Fibroblast of lung (primary cell): ENCODE measurements around the gene RNF215. TPM values are rescaled to one million over a fixed set of nuclear protein-coding genes. Genes with fewer than 3 reads are reported as not detected.

Experiments
- DNase-seq, 2 donors: peaks; one replicate each; pipeline versions ENCODE4 v3.0.0 to v3.0.0-alpha.2; 2010; ENCODE audit warnings: low read depth in 2 of 2
- H2AFZ ChIP-seq: 2 replicates; pipeline ENCODE4 v1.5.1; 2012; ENCODE audit warnings: low read length, control low read depth, inconsistent platforms
- H3K27ac ChIP-seq: 2 replicates; pipeline ENCODE4 v1.5.1; 2011; ENCODE audit warnings: low read length, control low read depth; ENCODE audit not compliant: insufficient read depth
- H3K27me3 ChIP-seq: 2 replicates; pipeline ENCODE4 v1.5.1; 2011; ENCODE audit warnings: mild to moderate bottlenecking, low read length; ENCODE audit not compliant: control insufficient read depth, insufficient read depth
- H3K36me3 ChIP-seq: 2 replicates; pipeline ENCODE4 v1.5.1; 2011; ENCODE audit warnings: low read length; ENCODE audit not compliant: control insufficient read depth, insufficient read depth
- H3K4me1 ChIP-seq: 2 replicates; pipeline ENCODE4 v1.5.1; 2011; ENCODE audit warnings: low read length; ENCODE audit not compliant: control insufficient read depth, insufficient read depth; ENCODE audit errors: extremely low read depth
- H3K4me2 ChIP-seq: 2 replicates; pipeline ENCODE4 v1.5.1; 2011; ENCODE audit warnings: low read length, control low read depth; ENCODE audit not compliant: insufficient read depth; ENCODE audit errors: extremely low read depth
- H3K4me3 ChIP-seq, 4 experiments: fragments of 200-600 bp in 1 of 4; sonication (generic) in 1 of 4; replicated peaks in 1 of 4; 2 replicates each; pipeline ENCODE4 v1.5.1; 2011 to 2016; ENCODE audit warnings: low read length in 4 of 4, low read depth in 3 of 4, mild to moderate bottlenecking in 3 of 4, control low read depth in 2 of 4, inconsistent platforms in 1 of 4, mixed read lengths in 1 of 4; ENCODE audit not compliant: insufficient read depth in 1 of 4; ENCODE audit errors: control extremely low read depth in 1 of 4
- H3K79me2 ChIP-seq: 2 replicates; pipeline ENCODE4 v1.5.1; 2012; ENCODE audit warnings: mild to moderate bottlenecking, low read length, inconsistent platforms; ENCODE audit not compliant: control insufficient read depth, insufficient read depth
- H3K9ac ChIP-seq: 2 replicates; pipeline ENCODE4 v1.5.1; 2011; ENCODE audit warnings: mild to moderate bottlenecking, low read length, control low read depth; ENCODE audit not compliant: insufficient read depth
- H3K9me3 ChIP-seq: 2 replicates; pipeline ENCODE4 v1.5.1; 2012; ENCODE audit warnings: low read depth, low read length; ENCODE audit not compliant: control insufficient read depth, insufficient read depth
- H4K20me1 ChIP-seq: 2 replicates; pipeline ENCODE4 v1.5.1; 2011; ENCODE audit warnings: low read length; ENCODE audit not compliant: control insufficient read depth, insufficient read depth; ENCODE audit errors: extremely low read depth
- CTCF ChIP-seq, 2 donors: IDR thresholded peaks in 1 of 2; conservative IDR thresholded peaks in 1 of 2; 1 replicate in 1 of 2; 2 replicates in 1 of 2; pipeline ENCODE4 v1.5.1; 2011 to 2012; ENCODE audit warnings: low read length in 2 of 2, control low read depth in 1 of 2, inconsistent platforms in 1 of 2, low read depth in 1 of 2, mild to moderate bottlenecking in 1 of 2
- EZH2 ChIP-seq: IDR thresholded peaks from 2 replicates; pipeline ENCODE4 v1.5.1; 2012; ENCODE audit warnings: low read length, control low read depth, mild to moderate bottlenecking; ENCODE audit errors: missing control alignments
- polyA plus RNA-seq, 2 donors: library from polyadenylated mRNA; depleted of rRNA in 1 of 2; stranded (reverse) in 1 of 2; unstranded in 1 of 2; fragments of >200 nt; gene quantifications; 2 replicates each; pipeline ENCODE4 v1.2.1, GENCODE V29; 2011 to 2012; ENCODE audit warnings: missing spikeins in 1 of 2
- total RNA-seq: library from RNA; depleted of rRNA; stranded (reverse); fragments of >200 nt; gene quantifications from 2 replicates; pipeline ENCODE4 v1.2.1, GENCODE V29; 2014

RNF215 gene
- total and polyA plus RNA-seq, 2 donors (not counting 1 experiment from before 2014, with no cell fraction given): 5.3 to 30.2 TPM

GRCh38 chr22:30372915-30373314 is 14.3 kb downstream of the RNF215 start:
- Histone ChIP-seq H3K36me3 (peaks cover 4% of the 10 kb centered on the region), H3K27ac (no peak overlapping the region), H3K27me3 (no peaks in the 10 kb centered on the region), H2AFZ (no peak overlapping the region), H3K79me2 (no peaks in the 10 kb centered on the region), H3K4me1 (no peaks in the 10 kb centered on the region), H3K9me3 (no peaks in the 10 kb centered on the region), H3K4me2 (no peak overlapping the region), H3K9ac (no peak overlapping the region), H4K20me1 (no peaks in the 10 kb centered on the region), H3K4me3 (no peak overlapping the region)
- no peak for TF ChIP-seq CTCF (conservative IDR thresholded peaks at IDR 0.05 in 1 of 2, IDR thresholded peaks at IDR 0.05 in 1 of 2; ENCODE audit: low read depth in 1 of 2, low read length in 2 of 2)
- TF ChIP-seq EZH2: no peak
- DNase-seq: no peak

- Histone ChIP-seq H3K4me2 (no peak overlapping the region), H4K20me1 (no peaks in the 10 kb centered on the region), H2AFZ (no peak overlapping the region), H3K9me3 (no peaks in the 10 kb centered on the region), H3K36me3 (peaks cover under 1% of the 10 kb centered on the region), H3K9ac (no peak overlapping the region), H3K4me1 (no peaks in the 10 kb centered on the region), H3K27me3 (no peaks in the 10 kb centered on the region), H3K4me3 (no peak overlapping the region), H3K27ac (no peak overlapping the region), H3K79me2 (no peaks in the 10 kb centered on the region)
- TF ChIP-seq CTCF (conservative IDR thresholded peaks at IDR 0.05 in 1 of 2, IDR thresholded peaks at IDR 0.05 in 1 of 2; ENCODE audit: low read depth in 1 of 2, low read length in 2 of 2): no peak
- no peak for TF ChIP-seq EZH2
- DNase-seq: no peak
These were observed 15.2 kb downstream of the RNF215 start for GRCh38 chr22:30371981-30372380.

- Histone ChIP-seq H3K27ac (no peak overlapping the region), H3K4me2 (no peak overlapping the region), H3K4me1 (no peaks in the 10 kb centered on the region), H3K9me3 (no peaks in the 10 kb centered on the region), H3K4me3 (no peak overlapping the region), H2AFZ (no peak overlapping the region), H3K36me3 (no peaks in the 10 kb centered on the region), H3K79me2 (no peaks in the 10 kb centered on the region), H3K27me3 (no peaks in the 10 kb centered on the region), H4K20me1 (no peaks in the 10 kb centered on the region), H3K9ac (no peak overlapping the region)
- TF ChIP-seq EZH2 (no peak), CTCF (conservative IDR thresholded peaks at IDR 0.05 in 1 of 2, IDR thresholded peaks at IDR 0.05 in 1 of 2; ENCODE audit: low read depth in 1 of 2, low read length in 2 of 2) (no peak)
- no peak for DNase-seq
These were observed 15.9 kb downstream of the RNF215 start for GRCh38 chr22:30371321-30371720.
